Common myeloid progenitor, CD34-positive (primary cell): ENCODE data around the gene HOXD8. TPM values are rescaled to one million over a fixed set of nuclear protein-coding genes. Genes with fewer than 3 reads are reported as not detected.

ENCODE experiments used
- CTCF ChIA-PET: fragments of 350-600 bp; sonication (Branson Sonifier 250); formaldehyde crosslinking; loops from one replicate; lab custom pipeline; 2021; ENCODE audit warnings: antibody characterized with exemption; lab: Charles Lee
- POLR2A ChIA-PET: fragments of 350-600 bp; sonication (Branson Sonifier 250); formaldehyde crosslinking; loops from one replicate; lab custom pipeline; 2021; ENCODE audit warnings: antibody characterized with exemption; lab: Charles Lee
- DNase-seq, 3 donors: peaks; one replicate each; pipeline versions ENCODE4 v3.0.0 to v3.0.0-alpha.2; 2013
- H3K27ac ChIP-seq, 2 experiments: 1 replicate in 1 of 2; 2 replicates in 1 of 2; pipeline ENCODE4 v1.7.0; 2013; ENCODE audit warnings: inconsistent platforms in 2 of 2, low read length in 2 of 2, mild to moderate bottlenecking in 2 of 2, low read depth in 1 of 2, moderate library complexity in 1 of 2; ENCODE audit not compliant: severe bottlenecking in 2 of 2, insufficient read depth in 1 of 2, poor library complexity in 1 of 2
- H3K27me3 ChIP-seq, 5 experiments: replicated peaks in 2 of 5; 1 replicate in 3 of 5; 2 replicates in 2 of 5; pipeline versions ENCODE4 v1.6.1 to v1.7.0; 2013; ENCODE audit warnings: low read length in 4 of 5, mild to moderate bottlenecking in 2 of 5, moderate library complexity in 2 of 5, inconsistent platforms in 1 of 5; ENCODE audit not compliant: insufficient read depth in 5 of 5, control insufficient read depth in 4 of 5
- H3K36me3 ChIP-seq, 4 experiments: 1 replicate in 2 of 4; 2 replicates in 2 of 4; pipeline versions ENCODE4 v1.6.1 to v1.7.0; 2013; ENCODE audit warnings: low read length in 3 of 4, control low read depth in 1 of 4, mild to moderate bottlenecking in 1 of 4; ENCODE audit not compliant: control insufficient read depth in 4 of 4, insufficient read depth in 4 of 4
- H3K4me1 ChIP-seq, 4 experiments: 1 replicate in 3 of 4; 2 replicates in 1 of 4; pipeline versions ENCODE4 v1.6.1 to v1.7.1; 2013; ENCODE audit warnings: low read length in 3 of 4, mild to moderate bottlenecking in 3 of 4, control low read depth in 1 of 4, inconsistent platforms in 1 of 4, moderate library complexity in 1 of 4; ENCODE audit not compliant: control insufficient read depth in 4 of 4, insufficient read depth in 4 of 4; ENCODE audit errors: control extremely low read depth in 1 of 4
- H3K4me3 ChIP-seq, 7 experiments: 1 replicate in 4 of 7; 2 replicates in 3 of 7; pipeline versions ENCODE4 v1.5.1 to v1.7.0; 2013; ENCODE audit warnings: mild to moderate bottlenecking in 7 of 7, low read length in 6 of 7, moderate library complexity in 6 of 7, inconsistent platforms in 2 of 7, low read depth in 2 of 7, control low read depth in 1 of 7; ENCODE audit not compliant: insufficient read depth in 4 of 7, control insufficient read depth in 1 of 7; ENCODE audit errors: extremely low read depth in 1 of 7
- H3K9me3 ChIP-seq, 5 experiments: 1 replicate in 4 of 5; 2 replicates in 1 of 5; pipeline versions ENCODE4 v1.6.1 to v1.7.1; 2013; ENCODE audit warnings: low read length in 4 of 5, mild to moderate bottlenecking in 2 of 5, inconsistent platforms in 1 of 5, low read depth in 1 of 5, moderate library complexity in 1 of 5; ENCODE audit not compliant: control insufficient read depth in 4 of 5, insufficient read depth in 2 of 5; ENCODE audit errors: control extremely low read depth in 1 of 5
- WGBS: methylation state at CpG from one replicate; pipeline ENCODE4 v1.1.5; 2013; ENCODE audit not compliant: insufficient coverage; 5-methylcytosine and 5-hydroxymethylcytosine counted together
- polyA plus RNA-seq: library from polyadenylated mRNA; unstranded; fragments of 120-200 nt; gene quantifications from one replicate; pipeline ENCODE4 v1.2.1, GENCODE V29; 2013

The HOXD8 gene
- polyA plus RNA-seq: not detected

- peak within 1 kb of the TSS in 3 of 7 experiments; percentile 16 to 26 (median 23) for H3K4me3 ChIP-seq
- POLR2A ChIA-PET: no interaction called here
Measured at GRCh38 chr2:176128982-176129796, at the start of gene HOXD8. TSS of gene HOXD8 (plus strand) at chr2:176129705. CDS start at chr2:176130367, 662 bp downstream.

DNA sequence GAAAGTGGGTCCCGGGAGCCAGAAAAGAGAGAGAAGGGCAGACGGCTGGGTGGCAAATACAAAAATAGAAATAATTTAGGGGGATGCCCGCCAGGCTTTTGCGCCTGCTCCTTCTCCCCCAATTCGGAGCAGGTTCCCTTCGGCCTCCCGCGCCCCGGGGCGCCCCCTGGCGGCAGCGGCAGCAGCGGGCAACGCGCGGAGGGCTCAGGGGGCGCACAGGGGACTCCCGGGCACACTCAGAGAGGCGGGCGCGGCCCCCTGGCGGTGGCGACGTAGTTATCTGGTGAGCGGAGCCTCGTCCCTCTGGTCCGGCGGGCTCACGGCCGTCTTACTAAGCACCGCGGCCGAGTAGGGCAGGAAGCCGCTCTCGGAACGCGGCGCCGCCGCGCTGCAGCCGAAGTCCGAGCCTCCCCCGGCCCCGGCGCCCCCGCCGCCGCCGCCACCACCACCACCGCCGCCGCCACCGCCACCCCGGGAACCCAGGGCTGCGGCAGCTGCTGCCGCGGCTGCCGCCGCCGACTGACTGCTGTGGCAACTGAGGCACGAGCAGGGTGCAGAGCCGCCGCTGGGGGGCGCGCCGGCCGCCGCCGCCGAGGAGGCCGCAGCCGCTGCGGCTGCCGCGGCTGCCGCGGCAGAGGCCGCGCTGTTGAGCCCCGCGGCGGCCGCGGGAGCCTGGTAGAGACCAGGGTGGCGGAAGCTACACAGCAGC lies 49.5 kb upstream of the HOXD8 start:
- Histone ChIP-seq H3K36me3 (no peaks in the 10 kb centered on the region), H3K4me3 (peak overlapping the region in 2 of 7 experiments; percentile 4 to 40)
- POLR2A ChIA-PET: no interaction called here

More at GRCh38 chr2:176128982-176129796, at the start of gene HOXD8:
- H3K27me3 ChIP-seq: peaks cover 36 to 99% (median 64%) of the 10 kb centered on the region in 5 experiments
- H3K4me1 ChIP-seq: peaks cover 4 to 14% (median 9%) of the 10 kb centered on the region in 4 experiments
- H3K27ac ChIP-seq: no peak within 1 kb of the TSS
- CTCF ChIA-PET: interaction anchor here (0.8 to 4.6 kb wide), 5 partner anchors 19 to 1020 kb away, joined by 3 to 32 read pairs (median 3); no protein-coding TSS in a partner anchor
- peak; percentile 51 to 68 (median 53) for DNase-seq
- WGBS: 4% methylated on average over 31 of the region's 64 CpGs
- H3K36me3 ChIP-seq: no peaks in the 10 kb centered on the region
- H3K9me3 ChIP-seq: no peaks in the 10 kb centered on the region

DNA sequence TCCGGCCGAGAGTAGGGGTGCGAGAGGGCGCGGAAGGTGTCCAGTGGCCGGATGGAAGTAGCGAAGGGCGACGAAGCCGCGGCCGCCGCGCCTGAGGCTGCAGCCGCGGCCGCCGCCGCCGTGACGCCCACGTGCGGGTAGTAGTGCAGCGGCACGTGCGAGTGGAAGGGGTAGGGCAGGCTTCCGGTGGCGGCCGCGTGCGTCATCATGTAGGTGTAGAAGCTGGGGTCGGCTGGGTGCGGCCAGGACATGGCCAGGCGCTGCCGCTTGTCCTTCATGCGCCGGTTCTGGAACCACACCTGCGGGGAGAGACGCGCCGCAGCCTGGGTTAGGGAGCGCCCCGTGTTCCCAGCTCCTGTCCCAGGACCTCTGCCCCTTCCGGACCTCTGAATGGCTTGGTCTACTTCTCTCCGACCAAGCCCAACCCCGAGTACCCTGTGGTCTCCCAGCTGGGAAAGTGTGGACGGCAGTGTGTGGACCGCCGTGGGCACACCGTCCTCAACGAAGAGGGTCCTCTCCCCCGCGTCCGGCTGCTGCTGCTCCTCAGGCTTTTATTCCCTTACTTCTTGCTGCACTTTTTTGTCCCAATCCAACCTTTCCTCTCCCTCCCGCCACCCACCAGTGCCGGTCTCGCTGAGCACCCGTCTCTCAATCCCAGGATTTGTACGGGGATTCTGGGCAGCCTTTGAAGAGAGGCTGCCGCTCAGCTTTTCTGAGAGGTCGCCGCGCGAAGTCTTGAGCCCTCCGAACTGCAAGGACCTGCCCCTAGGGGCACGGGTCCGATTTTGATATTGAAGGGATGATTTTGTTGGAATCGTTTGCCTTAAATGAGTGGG lies 48.7 kb upstream of the HOXD8 start:
- ChIA-PET CTCF (interaction anchor here (0.6 to 3.8 kb wide), 12 partner anchors 9 to 908 kb away, joined by 3 to 17 read pairs (median 4); no protein-coding TSS in a partner anchor), POLR2A (no interaction called here)
- Histone ChIP-seq H3K27ac (no peak overlapping the region), H3K36me3 (no peaks in the 10 kb centered on the region), H3K4me1 (peaks cover 0 to 15% (median 9%) of the 10 kb centered on the region in 4 experiments), H3K27me3 (peaks cover 45 to 96% (median 74%) of the 10 kb centered on the region in 5 experiments), H3K9me3 (peaks cover 0 to 7% (median 2%) of the 10 kb centered on the region in 5 experiments), H3K4me3 (peak overlapping the region in 2 of 7 experiments; percentile 4 to 40)
- peak in 1 of 3 donors; percentile 63 for DNase-seq
- 6% methylated on average over 51 of the region's 68 CpGs for WGBS

More for the DNA sequence above, 49.5 kb upstream of the HOXD8 start:
- CTCF ChIA-PET: interaction anchor here (1.0 to 3.8 kb wide), 7 partner anchors 11 to 716 kb away, joined by 3 to 17 read pairs (median 8); no protein-coding TSS in a partner anchor
- Histone ChIP-seq H3K9me3 (peaks cover 0 to 7% (median 2%) of the 10 kb centered on the region in 5 experiments), H3K27me3 (peaks cover 47 to 96% (median 74%) of the 10 kb centered on the region in 5 experiments), H3K4me1 (peaks cover 0 to 15% (median 9%) of the 10 kb centered on the region in 4 experiments), H3K27ac (no peak overlapping the region)
- DNase-seq: peak; percentile 72 to 80 (median 78)
- 1% methylated on average over 46 of the region's 86 CpGs for WGBS

- Histone ChIP-seq H3K36me3 (no peaks in the 10 kb centered on the region), H3K9me3 (peaks cover 0 to 7% (median 2%) of the 10 kb centered on the region in 5 experiments), H3K4me1 (peaks cover 0 to 17% (median 10%) of the 10 kb centered on the region in 4 experiments), H3K4me3 (no peak overlapping the region), H3K27me3 (peaks cover 44 to 96% (median 77%) of the 10 kb centered on the region in 5 experiments), H3K27ac (no peak overlapping the region)
- ChIA-PET CTCF (interaction anchor here (0.6 to 3.8 kb wide), 10 partner anchors 10 to 908 kb away, joined by 3 to 17 read pairs (median 4); no protein-coding TSS in a partner anchor), POLR2A (no interaction called here)
- WGBS: 7% methylated on average over 5 of the region's 17 CpGs
- DNase-seq: peak in 1 of 3 donors; percentile 29
Measured at GRCh38 chr2:176081376-176081836, 48.1 kb upstream of the HOXD8 start.

DNA sequence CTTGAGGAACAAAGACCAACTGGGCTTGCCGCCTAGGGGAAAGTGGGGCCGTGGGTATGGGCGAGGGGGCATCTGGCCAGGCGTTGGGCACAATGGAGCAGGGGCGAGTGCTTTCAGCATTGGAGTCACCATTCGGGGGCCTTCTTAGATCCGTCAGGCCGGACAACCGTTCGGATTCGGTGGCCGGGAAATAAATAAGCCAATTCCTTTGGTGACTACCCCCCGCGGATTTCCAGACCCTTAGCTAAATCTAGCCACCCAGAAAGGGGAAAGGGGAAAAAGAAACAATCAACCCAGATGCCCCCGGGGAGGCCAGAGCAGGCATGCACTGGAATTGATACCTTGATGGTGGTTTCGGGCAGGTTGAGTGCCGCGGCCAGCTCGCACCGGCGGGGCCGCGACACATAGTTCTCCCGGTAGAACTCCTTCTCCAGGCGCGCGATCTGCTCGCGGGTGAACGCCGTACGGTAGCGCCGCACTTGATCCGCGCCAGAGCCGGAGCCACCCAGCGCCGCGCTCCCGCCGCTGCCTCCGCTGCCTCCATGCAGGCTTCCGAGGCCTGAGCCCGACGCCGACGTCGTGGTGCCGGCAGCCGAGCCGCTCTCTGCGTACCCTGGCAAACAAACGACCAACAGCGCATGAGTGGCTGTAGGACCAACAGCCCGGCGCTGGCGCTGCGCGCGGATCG lies 47.5 kb upstream of the HOXD8 start:
- Histone ChIP-seq H3K4me3 (no peak overlapping the region), H3K4me1 (peaks cover 0 to 17% (median 10%) of the 10 kb centered on the region in 4 experiments), H3K36me3 (no peaks in the 10 kb centered on the region), H3K27ac (no peak overlapping the region), H3K9me3 (peaks cover 0 to 7% (median 0%) of the 10 kb centered on the region in 5 experiments), H3K27me3 (peaks cover 44 to 95% (median 77%) of the 10 kb centered on the region in 5 experiments)
- 3% methylated on average over 57 of the region's 62 CpGs for WGBS
- DNase-seq: peak in 1 of 3 donors; percentile 45
- ChIA-PET POLR2A (no interaction called here), CTCF (interaction anchor here (1.2 to 3.8 kb wide), 9 partner anchors 9 to 830 kb away, joined by 3 to 17 read pairs (median 4); no protein-coding TSS in a partner anchor)
